Endometrium (tissue), 2 donors: ENCODE measurements around the gene UBE2E1.
"Not testable (repeated sequence)": the region's sequence is repeated elsewhere in the genome, so short reads cannot be mapped to it uniquely, and the experiment has no call there.

ENCODE experiments used
- FAIRE-seq: peaks from 2 replicates; lab custom pipeline; 2012; peaks lifted over from hg19 to GRCh38; lab: Jason Lieb, UNC
- donor health status: control.
- donor health status: control.

UBE2E1 gene

DNA sequence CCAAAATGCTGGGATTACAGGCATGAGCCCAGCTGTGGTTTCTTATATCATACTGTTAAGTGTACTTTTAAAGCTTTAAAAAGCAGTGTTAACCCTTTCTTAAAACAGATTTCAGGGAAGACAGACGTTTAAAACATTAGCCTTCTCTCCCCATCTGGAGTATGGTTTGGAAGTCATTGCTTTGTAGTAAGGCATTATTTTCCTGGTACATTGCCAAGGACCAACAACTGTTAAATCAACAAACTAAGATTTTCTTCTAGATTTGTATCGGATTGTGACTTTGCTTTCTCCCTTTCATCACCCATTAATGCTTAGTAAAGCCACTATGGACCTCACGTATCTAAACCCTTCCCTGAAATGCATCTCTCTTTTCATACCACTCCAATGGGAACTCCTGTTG is 50.5 kb downstream of the UBE2E1 start:
- no peak for FAIRE-seq

DNA sequence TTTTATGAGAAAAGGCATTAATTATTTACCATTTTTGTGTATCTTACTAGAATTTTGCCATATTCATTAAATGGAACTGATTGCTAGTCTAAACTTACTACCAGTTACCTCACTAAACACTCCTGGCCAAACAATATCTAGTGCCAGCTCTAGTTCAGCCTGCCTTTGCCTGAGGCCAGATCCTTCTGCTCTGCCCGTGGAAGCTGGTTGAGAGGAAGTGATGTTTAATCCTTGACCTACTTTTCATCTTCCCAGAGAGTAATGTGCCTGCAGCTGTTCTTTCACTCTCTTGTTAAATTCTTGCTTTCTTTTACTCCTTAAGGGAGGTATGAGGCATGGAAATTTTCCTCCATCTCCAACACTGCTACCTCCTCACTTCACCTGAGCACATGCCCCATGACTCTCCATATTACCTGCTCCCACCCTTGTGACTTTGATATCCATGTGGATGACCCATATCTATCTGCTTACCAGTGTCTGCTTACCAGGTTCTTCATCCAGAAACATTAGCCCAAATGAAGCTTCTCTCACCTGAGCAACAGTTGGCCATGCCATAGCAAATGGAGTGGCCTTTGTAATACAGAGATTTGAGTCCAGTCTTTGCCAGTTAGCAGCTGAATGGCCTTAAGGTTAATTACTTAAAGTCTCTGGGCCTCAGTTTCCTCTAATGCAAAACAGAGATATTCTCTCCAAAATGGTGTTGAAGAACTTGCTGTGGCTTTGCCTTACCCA is 53.4 kb downstream of the UBE2E1 start:
- FAIRE-seq: no peak

- no peak for FAIRE-seq
Measured at GRCh38 chr3:23859839-23860382, 54.2 kb downstream of the UBE2E1 start.

- FAIRE-seq: no peak
Measured at GRCh38 chr3:23861689-23862088, 55.9 kb downstream of the UBE2E1 start.

DNA sequence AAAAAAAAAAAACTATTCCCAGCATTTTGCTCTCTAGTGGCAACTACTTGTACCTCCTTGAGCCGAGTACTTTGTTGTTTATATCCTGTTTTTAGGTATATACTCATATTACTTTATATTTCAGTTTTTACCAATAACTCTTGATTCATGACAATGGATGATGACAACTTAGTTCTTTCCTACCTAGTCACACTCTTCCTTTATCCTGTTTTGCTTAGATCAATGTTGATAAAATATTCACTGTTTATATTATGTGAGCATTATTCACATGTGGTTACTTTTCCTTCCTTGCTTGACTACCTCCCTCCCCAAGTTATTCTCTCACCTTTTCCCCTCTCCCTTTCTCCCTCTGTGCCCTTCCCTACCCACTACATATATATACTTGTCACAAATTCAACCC is 57.3 kb downstream of the UBE2E1 start:
- no peak for FAIRE-seq

GRCh38 chr3:23864931-23865330 is 59.2 kb downstream of the UBE2E1 start:
- FAIRE-seq: no peak

DNA sequence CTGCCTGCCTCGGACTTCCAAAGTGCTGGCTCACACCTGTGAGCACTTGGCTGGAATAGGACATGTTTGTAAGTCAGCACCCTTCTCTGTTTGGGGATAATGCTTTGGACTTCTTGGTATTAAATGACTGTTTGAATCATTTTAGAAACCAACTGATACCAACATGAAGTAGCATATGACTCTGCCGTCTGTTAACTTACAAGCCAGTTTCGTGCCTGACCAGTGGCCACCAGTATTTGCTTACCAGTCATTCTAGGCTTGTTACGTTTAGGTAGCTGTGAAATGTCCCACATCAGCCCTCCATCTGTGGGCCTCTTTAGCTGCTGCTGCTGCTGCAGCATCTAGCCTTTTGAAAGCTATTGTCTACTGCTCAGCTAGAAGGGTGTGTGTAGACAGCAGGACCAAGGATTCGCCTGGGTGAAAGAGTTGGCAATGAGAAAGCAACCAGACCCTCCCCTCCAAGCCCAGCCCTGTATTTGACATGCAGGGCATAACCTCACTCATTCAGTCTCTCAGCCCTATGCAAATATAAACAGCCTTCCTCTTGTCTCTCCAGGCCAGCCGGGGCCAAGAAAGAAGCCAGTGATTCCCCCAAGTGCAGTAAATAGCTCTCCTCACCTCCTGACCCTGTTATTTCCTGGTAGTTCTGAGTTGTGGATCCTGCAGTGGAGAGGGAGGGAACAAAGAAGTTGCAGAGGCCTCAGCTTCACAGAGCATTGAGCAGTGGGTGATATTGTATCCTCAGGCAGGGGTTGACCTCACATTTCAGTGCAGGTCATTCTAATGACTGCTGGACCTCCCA is 60.0 kb downstream of the UBE2E1 start:
- FAIRE-seq: no peak

GRCh38 chr3:23867400-23867799 is 61.6 kb downstream of the UBE2E1 start:
- no peak for FAIRE-seq

- FAIRE-seq: no peak
Measured at GRCh38 chr3:23867838-23868237, 62.1 kb downstream of the UBE2E1 start.

GRCh38 chr3:23869977-23870662 is 64.4 kb downstream of the UBE2E1 start:
- no peak for FAIRE-seq

- not testable (repeated sequence) for FAIRE-seq
Measured at GRCh38 chr3:23870663-23871043, 64.9 kb downstream of the UBE2E1 start.

GRCh38 chr3:23871361-23871760 is 65.6 kb downstream of the UBE2E1 start:
- not testable (repeated sequence) for FAIRE-seq

DNA sequence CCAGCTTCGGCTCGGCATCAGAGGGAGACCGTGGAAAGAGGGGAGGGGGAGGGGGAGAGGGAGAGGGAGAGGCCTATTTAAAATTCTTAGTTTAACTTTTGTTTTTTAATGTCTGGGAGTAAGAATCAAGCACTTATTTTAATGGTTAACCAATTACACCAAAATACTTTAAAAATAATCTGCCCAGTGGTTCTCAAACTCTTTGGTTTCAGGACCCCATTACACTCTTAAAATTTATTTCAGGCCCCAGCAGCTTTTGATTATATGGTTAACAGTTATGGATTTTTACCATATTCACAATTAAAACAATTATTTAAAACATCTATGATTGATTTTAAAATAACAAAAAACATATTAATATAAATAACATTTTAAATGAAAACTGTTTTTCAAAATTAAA is 66.6 kb downstream of the UBE2E1 start:
- FAIRE-seq: no peak

GRCh38 chr3:23873941-23874340 is 68.2 kb downstream of the UBE2E1 start:
- no peak for FAIRE-seq

- no peak for FAIRE-seq
Measured at GRCh38 chr3:23874359-23875112, 68.8 kb downstream of the UBE2E1 start.

- FAIRE-seq: no peak
Measured at GRCh38 chr3:23875113-23875725, 69.5 kb downstream of the UBE2E1 start.

GRCh38 chr3:23876923-23877322 is 71.2 kb downstream of the UBE2E1 start:
- FAIRE-seq: no peak

DNA sequence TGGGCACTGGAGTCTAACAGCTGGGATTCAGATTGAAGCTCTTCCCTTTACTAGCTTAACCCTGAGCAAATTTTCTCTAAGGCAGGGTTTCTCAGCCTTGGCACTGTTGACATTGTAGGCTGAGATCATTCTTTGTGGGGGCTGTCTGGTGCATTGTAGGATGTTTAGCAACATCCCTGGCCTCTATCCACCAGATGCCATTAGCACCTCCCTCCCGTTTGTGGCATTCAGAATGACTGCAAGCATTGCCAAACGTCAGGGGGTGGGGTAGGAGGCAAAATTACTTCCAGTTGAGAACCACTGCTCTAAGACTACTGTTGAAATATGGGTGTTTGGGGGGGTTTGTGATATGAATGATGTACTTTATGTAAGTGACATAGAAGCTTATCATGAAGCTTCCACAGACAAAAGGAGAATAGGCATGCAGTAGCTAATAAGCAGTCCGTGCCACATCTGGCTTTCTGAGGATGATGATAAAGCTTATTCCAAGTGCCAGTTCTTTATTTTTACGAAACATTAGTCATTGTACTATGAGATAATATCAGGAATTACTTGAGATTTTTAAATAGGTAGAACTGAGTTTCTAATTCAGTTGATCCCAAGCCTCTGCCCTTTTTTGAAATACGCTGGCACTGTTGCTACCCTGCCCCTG is 71.7 kb downstream of the UBE2E1 start:
- FAIRE-seq: no peak

GRCh38 chr3:23879485-23879884 is 73.7 kb downstream of the UBE2E1 start:
- FAIRE-seq: no peak

DNA sequence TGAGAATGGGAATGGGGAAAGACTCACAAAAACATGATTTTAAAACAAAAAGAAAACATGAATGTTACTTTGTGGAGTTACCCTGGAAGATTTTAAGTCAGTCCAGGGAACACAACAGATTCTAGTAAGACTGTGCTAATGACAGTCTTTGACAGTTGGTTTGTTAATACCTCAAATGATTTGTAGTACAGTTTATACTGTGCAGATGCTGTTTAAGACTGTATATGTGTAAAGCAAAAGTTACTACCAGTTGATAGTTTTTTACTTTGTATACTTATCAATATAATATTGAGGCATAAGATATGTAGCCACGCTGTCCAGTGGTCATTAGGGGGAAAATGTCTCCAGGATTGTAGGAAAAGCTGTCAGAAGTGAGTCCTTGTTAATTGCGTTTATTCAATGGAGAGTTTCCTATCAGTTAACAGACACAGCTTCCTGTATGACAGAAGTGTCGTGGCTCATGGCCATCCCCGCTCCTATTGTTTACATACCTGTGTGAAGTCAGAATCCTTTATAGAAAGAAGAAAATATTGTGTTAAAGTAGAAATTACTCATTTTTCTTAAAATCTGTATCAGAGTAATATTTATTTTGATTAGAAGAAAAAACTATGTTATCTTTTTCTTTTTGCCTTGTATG is 75.1 kb downstream of the UBE2E1 start:
- no peak for FAIRE-seq

- not testable (repeated sequence) for FAIRE-seq
Measured at GRCh38 chr3:23881993-23882392, 76.2 kb downstream of the UBE2E1 start.
